H1 (cell line): Measurements from ENCODE around the gene SNAPIN.

Source experiments
- CBX5 ChIP-seq: fragments of 300-800, 300-1000 bp; sonication (generic); IDR thresholded peaks from 2 replicates; pipeline ENCODE4 v1.7.1; 2016; ENCODE audit warnings: antibody characterized with exemption, low read length, low read depth
- CEBPB ChIP-seq: IDR thresholded peaks from 2 replicates; pipeline ENCODE4 v1.6.1; 2012; ENCODE audit warnings: low read depth, low read length
- CREB1 ChIP-seq: IDR thresholded peaks from 2 replicates; pipeline ENCODE4 v1.6.1; 2012; ENCODE audit warnings: inconsistent platforms
- CTCF ChIP-seq, 3 experiments: IDR thresholded peaks; 1 replicate in 2 of 3; 2 replicates in 1 of 3; pipeline versions ENCODE4 v1.5.1 to v1.6.1; 2011; ENCODE audit warnings: low read length in 3 of 3, mild to moderate bottlenecking in 3 of 3, inconsistent platforms in 2 of 3, low read depth in 1 of 3, moderate library complexity in 1 of 3; ENCODE audit not compliant: insufficient read depth in 1 of 3; ENCODE audit errors: control extremely low read depth in 1 of 3
- EP300 ChIP-seq, 2 experiments: IDR thresholded peaks; 1 replicate in 1 of 2; 2 replicates in 1 of 2; pipeline ENCODE4 v1.6.1; 2011 to 2012; ENCODE audit warnings: low read depth in 2 of 2, low read length in 2 of 2, mild to moderate bottlenecking in 2 of 2, borderline replicate concordance in 1 of 2, inconsistent platforms in 1 of 2, moderate library complexity in 1 of 2
- MAX ChIP-seq: IDR thresholded peaks from 2 replicates; pipeline ENCODE4 v1.6.1; 2012; ENCODE audit warnings: inconsistent platforms
- PHF8 ChIP-seq: fragments of 200-600 bp; sonication (generic); conservative IDR thresholded peaks from 2 replicates; pipeline ENCODE4 v1.7.1; 2012; ENCODE audit warnings: low read depth, mild to moderate bottlenecking, inconsistent platforms, low read length, moderate library complexity
- POLR2A ChIP-seq, 2 experiments: IDR thresholded peaks; 1 replicate in 1 of 2; 2 replicates in 1 of 2; pipeline ENCODE4 v1.6.1; 2011; ENCODE audit warnings: low read depth in 2 of 2, low read length in 2 of 2, mild to moderate bottlenecking in 2 of 2; ENCODE audit errors: control extremely low read depth in 1 of 2
- SUZ12 ChIP-seq: fragments of 200-600 bp; sonication (generic); IDR thresholded peaks from 2 replicates; pipeline ENCODE4 v1.6.1; 2012; ENCODE audit warnings: mild to moderate bottlenecking, inconsistent platforms, low read length, moderate library complexity, mixed read lengths
- TAF1 ChIP-seq: IDR thresholded peaks from 2 replicates; pipeline ENCODE4 v1.6.1; 2011; ENCODE audit warnings: mild to moderate bottlenecking, low read depth, low read length
- TCF12 ChIP-seq: IDR thresholded peaks from 2 replicates; pipeline ENCODE4 v1.6.1; 2011; ENCODE audit warnings: low read depth, mild to moderate bottlenecking, low read length

- no peak for TF ChIP-seq CTCF (IDR thresholded peaks at IDR 0.05; ENCODE audit: control extremely low read depth in 1 of 3, insufficient read depth in 1 of 3, low read depth in 1 of 3, low read length in 3 of 3)
- no peak for TF ChIP-seq POLR2A (IDR thresholded peaks at IDR 0.05; ENCODE audit: control extremely low read depth in 1 of 2, low read depth in 2 of 2, low read length in 2 of 2)
- no peak for TF ChIP-seq SUZ12
- no peak for TF ChIP-seq TCF12
- TF ChIP-seq CREB1, result no peak
- TF ChIP-seq CBX5, result no peak
- TF ChIP-seq CEBPB, result no peak
- TF ChIP-seq TAF1, result no peak
- no peak for TF ChIP-seq PHF8
- TF ChIP-seq EP300 (IDR thresholded peaks at IDR 0.05; ENCODE audit: borderline replicate concordance in 1 of 2, low read depth in 2 of 2, low read length in 2 of 2), result no peak
- no peak for TF ChIP-seq MAX
Observed at GRCh38 chr1:153685544-153686340, 27.2 kb downstream of the SNAPIN start.
